ENCODE results near the gene LIG1.
"Not testable (repeated sequence)": the region's sequence is repeated elsewhere in the genome, so short reads cannot be mapped to it uniquely, and the experiment has no call there.

The LIG1 gene

GRCh38 chr19:48085076-48085475 is 85.1 kb downstream of the LIG1 start:
- DNase-seq (ENCODE audit: low read depth in 2 of 2): no peak

- DNase-seq (ENCODE audit: low read depth in 2 of 2): no peak
Observed at GRCh38 chr19:48081106-48081505, 89.0 kb downstream of the LIG1 start.

GRCh38 chr19:48070177-48070769 is 99.9 kb downstream of the LIG1 start:
- not testable (repeated sequence) for DNase-seq (ENCODE audit: low read depth in 2 of 2)

DNA sequence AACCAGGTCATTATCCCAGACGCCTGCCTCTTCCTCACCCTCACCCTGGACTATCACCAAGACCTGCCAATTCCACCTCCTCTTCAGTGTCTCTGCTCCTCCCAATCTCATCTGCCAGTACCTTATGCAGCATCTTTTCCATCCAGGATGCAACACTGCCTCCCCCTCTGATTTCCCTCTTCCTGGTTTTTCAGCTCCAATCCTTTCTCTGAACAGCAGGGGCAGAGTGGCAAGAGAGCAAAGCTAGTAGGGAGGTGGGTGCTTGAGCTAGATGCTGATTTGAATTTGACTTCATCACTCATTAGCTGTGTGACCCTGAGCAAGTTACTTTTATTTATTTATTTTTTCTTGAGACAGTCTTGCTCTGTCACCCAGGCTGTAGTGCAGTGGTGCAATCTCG is 100.7 kb downstream of the LIG1 start:
- no peak for DNase-seq (ENCODE audit: low read depth in 2 of 2)
